PC-9 (cell line): ENCODE results near the gene MS4A10.

Experiments used
- CTCF ChIP-seq: fragments of 200-600 bp; sonication (generic); conservative IDR thresholded peaks from 2 replicates; pipeline ENCODE4 v1.6.1; 2017; ENCODE audit warnings: mixed run types, antibody characterized with exemption, mild to moderate bottlenecking, moderate library complexity
- EZH2 ChIP-seq: fragments of 200-600 bp; sonication (generic); IDR thresholded peaks from 2 replicates; pipeline ENCODE4 v1.8.0; 2017; ENCODE audit warnings: antibody characterized with exemption, low read depth

DNA sequence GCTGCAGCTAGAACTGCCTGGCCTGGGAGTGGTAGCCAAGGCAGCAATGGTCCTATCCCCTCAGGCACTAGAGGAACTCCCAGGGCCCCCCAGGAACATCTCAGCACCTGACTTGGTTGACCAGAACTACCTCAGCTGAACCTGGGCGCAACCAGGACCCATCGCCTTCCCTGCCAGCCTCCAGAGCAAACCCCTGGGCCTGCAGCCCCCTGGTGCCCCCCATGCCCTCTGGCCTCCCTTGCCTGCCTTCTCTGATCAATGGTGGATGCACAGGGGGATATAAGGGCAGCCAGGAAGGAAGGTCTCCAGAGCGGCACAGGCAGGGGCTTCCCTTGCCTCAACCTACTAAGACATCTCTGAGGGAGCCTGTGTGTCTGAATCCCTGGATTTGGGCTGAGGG lies 13.5 kb downstream of the MS4A10 start:
- no peak for TF ChIP-seq CTCF
- TF ChIP-seq EZH2: no peak
